ENCODE data around the gene SNAI1.

SNAI1 gene

GRCh38 chr20:50014570-50015562 is 32.1 kb downstream of the SNAI1 start:
- DNase-seq = no peak

- DNase-seq = no peak
These were observed 32.8 kb downstream of the SNAI1 start for GRCh38 chr20:50015636-50015992.

GRCh38 chr20:50015993-50016770 is 33.4 kb downstream of the SNAI1 start:
- DNase-seq = no peak

GRCh38 chr20:50017160-50017559 is 34.4 kb downstream of the SNAI1 start:
- no peak for DNase-seq

GRCh38 chr20:50017576-50018248 is 34.9 kb downstream of the SNAI1 start:
- DNase-seq = no peak

- DNase-seq = no peak
These were observed 36.9 kb downstream of the SNAI1 start for GRCh38 chr20:50019466-50020256.

GRCh38 chr20:50020288-50020687 is 37.5 kb downstream of the SNAI1 start:
- DNase-seq = no peak

- DNase-seq = no peak
These were observed 39.9 kb downstream of the SNAI1 start for GRCh38 chr20:50022676-50023075.

- no peak for DNase-seq
These were observed 40.5 kb downstream of the SNAI1 start for GRCh38 chr20:50023116-50023805.

- DNase-seq = no peak
These were observed 44.2 kb downstream of the SNAI1 start for GRCh38 chr20:50026746-50027575.

GRCh38 chr20:50027611-50028105 is 44.9 kb downstream of the SNAI1 start:
- no peak for DNase-seq

GRCh38 chr20:50029083-50029696 is 46.4 kb downstream of the SNAI1 start:
- no peak for DNase-seq

GRCh38 chr20:50029697-50030461 is 47.1 kb downstream of the SNAI1 start:
- no peak for DNase-seq

- DNase-seq = no peak
These were observed 50.3 kb downstream of the SNAI1 start for GRCh38 chr20:50032955-50033666.

GRCh38 chr20:50034567-50035180 is 51.9 kb downstream of the SNAI1 start:
- DNase-seq = no peak

- no peak for DNase-seq
These were observed 53.9 kb downstream of the SNAI1 start for GRCh38 chr20:50036703-50037102.

GRCh38 chr20:50037123-50037522 is 54.3 kb downstream of the SNAI1 start:
- no peak for DNase-seq

GRCh38 chr20:50037575-50037974 is 54.8 kb downstream of the SNAI1 start:
- DNase-seq = no peak
